A549 (cell line): ENCODE data around the gene NACC2.

Experiments used
- FOSL2 ChIP-seq, 2 experiments: fragments of 450-650 bp in 1 of 2; fragments of >200 bp in 1 of 2; sonication (Bioruptor Twin) in 1 of 2; formaldehyde crosslinking; IDR thresholded peaks; 2 replicates each; pipeline versions ENCODE4 v1.5.0 to v1.6.1; 2016 to 2020; ENCODE audit warnings: mild to moderate bottlenecking in 1 of 2, moderate library complexity in 1 of 2
- KDM1A ChIP-seq: fragments of 200-600 bp; sonication (generic); IDR thresholded peaks from 2 replicates; pipeline ENCODE4 v1.6.1; 2016; ENCODE audit warnings: low read depth, mild to moderate bottlenecking
- MAZ ChIP-seq: fragments of 150-350 bp; IDR thresholded peaks from 2 replicates; pipeline ENCODE4 v1.6.1; 2014; ENCODE audit warnings: antibody characterized with exemption, low read depth, low read length, borderline replicate concordance
- POLR2A ChIP-seq: IDR thresholded peaks from 2 replicates; pipeline ENCODE4 v1.6.1; 2012; ENCODE audit warnings: mild to moderate bottlenecking, low read length
- RFX5 ChIP-seq: fragments of 450-650 bp; IDR thresholded peaks from 2 replicates; pipeline ENCODE4 v1.7.1; 2014; ENCODE audit warnings: antibody characterized with exemption, mild to moderate bottlenecking, moderate library complexity
- ZC3H11A ChIP-seq: fragments of 450-650 bp; IDR thresholded peaks from 2 replicates; pipeline ENCODE4 v1.6.1; 2014; ENCODE audit warnings: antibody characterized with exemption, mild to moderate bottlenecking
- TF ChIP-seq, protein P1 (sequence below): fragments of >200 bp; sonication (Bioruptor Twin); formaldehyde crosslinking; IDR thresholded peaks from 3 replicates; pipeline ENCODE4 v1.5.1; 2016

GRCh38 chr9:136096505-136097001 is 1.5 kb upstream of the NACC2 start:
- TF ChIP-seq POLR2A (no peak), FOSL2 (IDR thresholded peaks at IDR 0.05) (no peak), FOSL2 (CRISPR knock-in tag; IDR thresholded peaks at IDR 0.05) (no peak), MAZ (no peak), RFX5 (no peak), KDM1A (no peak), ZC3H11A (no peak)
- TF ChIP-seq, protein P1, sequence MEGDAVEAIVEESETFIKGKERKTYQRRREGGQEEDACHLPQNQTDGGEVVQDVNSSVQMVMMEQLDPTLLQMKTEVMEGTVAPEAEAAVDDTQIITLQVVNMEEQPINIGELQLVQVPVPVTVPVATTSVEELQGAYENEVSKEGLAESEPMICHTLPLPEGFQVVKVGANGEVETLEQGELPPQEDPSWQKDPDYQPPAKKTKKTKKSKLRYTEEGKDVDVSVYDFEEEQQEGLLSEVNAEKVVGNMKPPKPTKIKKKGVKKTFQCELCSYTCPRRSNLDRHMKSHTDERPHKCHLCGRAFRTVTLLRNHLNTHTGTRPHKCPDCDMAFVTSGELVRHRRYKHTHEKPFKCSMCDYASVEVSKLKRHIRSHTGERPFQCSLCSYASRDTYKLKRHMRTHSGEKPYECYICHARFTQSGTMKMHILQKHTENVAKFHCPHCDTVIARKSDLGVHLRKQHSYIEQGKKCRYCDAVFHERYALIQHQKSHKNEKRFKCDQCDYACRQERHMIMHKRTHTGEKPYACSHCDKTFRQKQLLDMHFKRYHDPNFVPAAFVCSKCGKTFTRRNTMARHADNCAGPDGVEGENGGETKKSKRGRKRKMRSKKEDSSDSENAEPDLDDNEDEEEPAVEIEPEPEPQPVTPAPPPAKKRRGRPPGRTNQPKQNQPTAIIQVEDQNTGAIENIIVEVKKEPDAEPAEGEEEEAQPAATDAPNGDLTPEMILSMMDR, result no peak
